ENCODE results near the gene IL12RB1. TPM values are rescaled to one million over a fixed set of nuclear protein-coding genes. Genes with fewer than 3 reads are reported as not detected.

The IL12RB1 gene
- polyA plus RNA-seq, 1 donor: 0.75 TPM

Other genes starting within 250 kb of the IL12RB1 start
- gene JAK3, start 239.0 kb downstream of the IL12RB1 start, polyA plus RNA-seq (ENCODE audit: insufficient read length): 3.7 TPM
- gene RPL18A, start 227.0 kb downstream of the IL12RB1 start, polyA plus RNA-seq (ENCODE audit: insufficient read length): 2,715 TPM
- gene SLC5A5, start 215.0 kb downstream of the IL12RB1 start, polyA plus RNA-seq (ENCODE audit: insufficient read length): 0.05 TPM
- gene CCDC124, start 153.9 kb downstream of the IL12RB1 start, polyA plus RNA-seq (ENCODE audit: insufficient read length): 72.0 TPM
- 0.63 TPM for gene KCNN1, start 119.8 kb downstream of the IL12RB1 start, polyA plus RNA-seq (ENCODE audit: insufficient read length)
- gene ARRDC2, start 78.8 kb downstream of the IL12RB1 start, polyA plus RNA-seq (ENCODE audit: insufficient read length): 4.5 TPM
- gene MAST3, start 10.8 kb upstream of the IL12RB1 start, polyA plus RNA-seq (ENCODE audit: insufficient read length): 17.3 TPM
- gene PIK3R2, start 66.2 kb upstream of the IL12RB1 start, polyA plus RNA-seq (ENCODE audit: insufficient read length): 66.1 TPM
- 2.9 TPM for gene IFI30, start 86.9 kb upstream of the IL12RB1 start, polyA plus RNA-seq (ENCODE audit: insufficient read length)
- gene MPV17L2, start 106.3 kb upstream of the IL12RB1 start, polyA plus RNA-seq (ENCODE audit: insufficient read length): 6.5 TPM
- gene RAB3A, start 117.1 kb upstream of the IL12RB1 start, polyA plus RNA-seq (ENCODE audit: insufficient read length): 5.1 TPM
- gene PDE4C, start 139.5 kb upstream of the IL12RB1 start, polyA plus RNA-seq (ENCODE audit: insufficient read length): 7.1 TPM
- gene IQCN, start 187.5 kb upstream of the IL12RB1 start, polyA plus RNA-seq (ENCODE audit: insufficient read length): 4.9 TPM
- gene JUND, start 194.7 kb upstream of the IL12RB1 start, polyA plus RNA-seq (ENCODE audit: insufficient read length): 139 TPM
- gene LSM4, start 236.1 kb upstream of the IL12RB1 start, polyA plus RNA-seq (ENCODE audit: insufficient read length): 93.0 TPM